GM12801 (cell line): Measurements from ENCODE around the gene SMPDL3B.

ENCODE experiments used
- CTCF ChIP-seq: IDR thresholded peaks from one replicate; pipeline ENCODE4 v1.5.1; 2011; ENCODE audit warnings: control low read depth; ENCODE audit not compliant: insufficient read length; ENCODE audit errors: extremely low read depth

The SMPDL3B gene

GRCh38 chr1:27940297-27940696 is 5.5 kb downstream of the SMPDL3B start:
- no peak for TF ChIP-seq CTCF

GRCh38 chr1:27940870-27941560 is 6.2 kb downstream of the SMPDL3B start:
- no peak for TF ChIP-seq CTCF

- no peak for TF ChIP-seq CTCF
Measured at GRCh38 chr1:27941671-27942540, 7.1 kb downstream of the SMPDL3B start.

GRCh38 chr1:27945020-27945419 is 10.2 kb downstream of the SMPDL3B start:
- TF ChIP-seq CTCF, result no peak

GRCh38 chr1:27949027-27949426 is 14.2 kb downstream of the SMPDL3B start:
- no peak for TF ChIP-seq CTCF

- no peak for TF ChIP-seq CTCF
Measured at GRCh38 chr1:27951396-27951795, 16.6 kb downstream of the SMPDL3B start.

GRCh38 chr1:27952147-27952546 is 17.3 kb downstream of the SMPDL3B start:
- no peak for TF ChIP-seq CTCF
